ENCODE data around the gene PIK3R1. TPM values are rescaled to one million over a fixed set of nuclear protein-coding genes. Genes with fewer than 3 reads are reported as not detected.

PIK3R1 gene
- total RNA-seq, 1 experiment from 2014 or later: 151 TPM

- intact Hi-C loops (cut with micrococcal nuclease): no loop called here
- BruUV-seq (replicated peaks): no TSS peak
- Mint-ChIP-seq H3K9me3 (ENCODE audit: unreplicated experiment) (no peaks in the 10 kb centered on the region), H3K27me3 (ENCODE audit: insufficient read depth, unreplicated experiment) (no peaks in the 10 kb centered on the region), H3K4me1 (ENCODE audit: insufficient read depth, unreplicated experiment) (peaks cover 38% of the 10 kb centered on the region), H3K4me3 (ENCODE audit: unreplicated experiment) (no peak overlapping the region), H3K36me3 (ENCODE audit: insufficient read depth, unreplicated experiment) (peaks cover 100% of the 10 kb centered on the region), H3K27ac (ENCODE audit: low read depth, unreplicated experiment) (no peak overlapping the region)
- POLR2A ChIA-PET: interaction anchor here (0.6 to 1.1 kb wide), 4 partner anchors 9 to 166 kb away, joined by 3 to 4 read pairs (median 4); no protein-coding TSS in a partner anchor
- CTCF ChIA-PET: interaction anchor here (1.0 kb wide), 1 partner anchor 43 kb away, joined by 5 read pairs; no protein-coding TSS in a partner anchor
- DNase-seq (ENCODE audit: unreplicated experiment): no peak
- TF ChIP-seq CTCF (IDR thresholded peaks at IDR 0.05; ENCODE audit: unreplicated experiment): no peak
Observed at GRCh38 chr5:68290847-68291246, 75.3 kb downstream of the PIK3R1 start.

- Mint-ChIP-seq H3K27ac (ENCODE audit: low read depth, unreplicated experiment) (peak overlapping the region; percentile 35), H3K27me3 (ENCODE audit: insufficient read depth, unreplicated experiment) (no peaks in the 10 kb centered on the region), H3K9me3 (ENCODE audit: unreplicated experiment) (no peaks in the 10 kb centered on the region), H3K36me3 (ENCODE audit: insufficient read depth, unreplicated experiment) (peaks cover 100% of the 10 kb centered on the region), H3K4me3 (ENCODE audit: unreplicated experiment) (no peak overlapping the region), H3K4me1 (ENCODE audit: insufficient read depth, unreplicated experiment) (peaks cover 43% of the 10 kb centered on the region)
- CTCF ChIA-PET: interaction anchor here (0.9 kb wide), 1 partner anchor 9 kb away, joined by 3 read pairs; no protein-coding TSS in a partner anchor
- POLR2A ChIA-PET: interaction anchor here (0.6 to 1.0 kb wide), 3 partner anchors 70 to 352 kb away, joined by 3 to 5 read pairs (median 3); no protein-coding TSS in a partner anchor
- no TSS peak for BruUV-seq (replicated peaks)
- intact Hi-C loops (cut with micrococcal nuclease): no loop called here
- DNase-seq (ENCODE audit: unreplicated experiment): no peak
- no peak for TF ChIP-seq CTCF (IDR thresholded peaks at IDR 0.05; ENCODE audit: unreplicated experiment)
Observed at GRCh38 chr5:68292316-68292715, 76.8 kb downstream of the PIK3R1 start.

- Mint-ChIP-seq H3K4me3 (ENCODE audit: unreplicated experiment) (no peak overlapping the region), H3K9me3 (ENCODE audit: unreplicated experiment) (no peaks in the 10 kb centered on the region), H3K27me3 (ENCODE audit: insufficient read depth, unreplicated experiment) (no peaks in the 10 kb centered on the region), H3K4me1 (ENCODE audit: insufficient read depth, unreplicated experiment) (peaks cover 25% of the 10 kb centered on the region), H3K36me3 (ENCODE audit: insufficient read depth, unreplicated experiment) (peaks cover 100% of the 10 kb centered on the region), H3K27ac (ENCODE audit: low read depth, unreplicated experiment) (peak overlapping the region; percentile 88)
- TF ChIP-seq CTCF (IDR thresholded peaks at IDR 0.05; ENCODE audit: unreplicated experiment): no peak
- DNase-seq (ENCODE audit: unreplicated experiment): no peak
- POLR2A ChIA-PET: interaction anchor here (1.0 kb wide), 1 partner anchor 77 kb away, joined by 4 read pairs; no protein-coding TSS in a partner anchor
- BruUV-seq (replicated peaks): no TSS peak
- intact Hi-C loops (cut with micrococcal nuclease): no loop called here
- CTCF ChIA-PET: interaction anchor here (0.6 to 1.3 kb wide), 3 partner anchors 9 to 380 kb away, joined by 3 to 7 read pairs (median 4); no protein-coding TSS in a partner anchor
Observed at GRCh38 chr5:68295772-68296171, 80.2 kb downstream of the PIK3R1 start.

GRCh38 chr5:68296895-68297294 lies 81.3 kb downstream of the PIK3R1 start:
- no peak overlapping the region for H3K27ac Mint-ChIP-seq (ENCODE audit: low read depth, unreplicated experiment)

More at GRCh38 chr5:68296895-68297294, 81.3 kb downstream of the PIK3R1 start:
- peaks cover 21% of the 10 kb centered on the region for H3K4me1 Mint-ChIP-seq (ENCODE audit: insufficient read depth, unreplicated experiment)
- DNase-seq (ENCODE audit: unreplicated experiment): no peak
- BruUV-seq (replicated peaks): no TSS peak
- H3K9me3 Mint-ChIP-seq (ENCODE audit: unreplicated experiment): no peaks in the 10 kb centered on the region
- CTCF ChIA-PET: interaction anchor here (0.7 to 5.9 kb wide), 3 partner anchors 10 to 168 kb away, joined by 3 to 33 read pairs (median 4); no protein-coding TSS in a partner anchor
- no peak for TF ChIP-seq CTCF (IDR thresholded peaks at IDR 0.05; ENCODE audit: unreplicated experiment)
- no peak overlapping the region for H3K4me3 Mint-ChIP-seq (ENCODE audit: unreplicated experiment)
- intact Hi-C loops (cut with micrococcal nuclease): no loop called here
- POLR2A ChIA-PET: interaction anchor here (0.6 to 4.1 kb wide), 3 partner anchors 9 to 1051 kb away, joined by 3 to 16 read pairs (median 3); no protein-coding TSS in a partner anchor
- no peaks in the 10 kb centered on the region for H3K27me3 Mint-ChIP-seq (ENCODE audit: insufficient read depth, unreplicated experiment)
- peaks cover 100% of the 10 kb centered on the region for H3K36me3 Mint-ChIP-seq (ENCODE audit: insufficient read depth, unreplicated experiment)

Measured in MCF 10A (cell line).